TTC549 (cell line): ENCODE data around the gene RILPL1.
"Not testable (repeated sequence)": the region's sequence is repeated elsewhere in the genome, so short reads cannot be mapped to it uniquely, and the experiment has no call there.

Experiments
- FAIRE-seq: peaks from 2 replicates; lab custom pipeline; 2012; peaks lifted over from hg19 to GRCh38; lab: Jason Lieb, UNC

Gene RILPL1

GRCh38 chr12:123530668-123531067 is 2.9 kb downstream of the RILPL1 start:
- no peak for FAIRE-seq

GRCh38 chr12:123529686-123530085 is 3.8 kb downstream of the RILPL1 start:
- FAIRE-seq, result no peak

GRCh38 chr12:123528858-123529257 is 4.7 kb downstream of the RILPL1 start:
- no peak for FAIRE-seq

GRCh38 chr12:123526542-123527080 is 6.9 kb downstream of the RILPL1 start:
- no peak for FAIRE-seq

GRCh38 chr12:123524378-123524777 is 9.1 kb downstream of the RILPL1 start:
- FAIRE-seq, result no peak

GRCh38 chr12:123523518-123523917 is 10.0 kb downstream of the RILPL1 start:
- FAIRE-seq, result no peak

GRCh38 chr12:123522164-123522563 is 11.4 kb downstream of the RILPL1 start:
- FAIRE-seq, result no peak

GRCh38 chr12:123520567-123521474 is 12.7 kb downstream of the RILPL1 start:
- FAIRE-seq, result no peak

GRCh38 chr12:123519141-123520001 is 14.1 kb downstream of the RILPL1 start:
- no peak for FAIRE-seq

- FAIRE-seq, result no peak
These were observed 17.2 kb downstream of the RILPL1 start for GRCh38 chr12:123516216-123516780.

- not testable (repeated sequence) for FAIRE-seq
These were observed 18.8 kb downstream of the RILPL1 start for GRCh38 chr12:123514582-123515221.

- no peak for FAIRE-seq
These were observed 19.7 kb downstream of the RILPL1 start for GRCh38 chr12:123513805-123514204.

GRCh38 chr12:123512838-123513665 is 20.5 kb downstream of the RILPL1 start:
- FAIRE-seq, result no peak

GRCh38 chr12:123506843-123507236 is 26.7 kb downstream of the RILPL1 start:
- no peak for FAIRE-seq

GRCh38 chr12:123506059-123506842 is 27.3 kb downstream of the RILPL1 start:
- no peak for FAIRE-seq

GRCh38 chr12:123502163-123502704 is 31.3 kb downstream of the RILPL1 start:
- FAIRE-seq, result no peak

- FAIRE-seq, result no peak
These were observed 34.2 kb downstream of the RILPL1 start for GRCh38 chr12:123499332-123499731.

- no peak for FAIRE-seq
These were observed 35.2 kb downstream of the RILPL1 start for GRCh38 chr12:123498126-123498825.

GRCh38 chr12:123497065-123497464 is 36.5 kb downstream of the RILPL1 start:
- no peak for FAIRE-seq
